Loucy (cell line): ENCODE results near the gene PEX3.

Experiments used
- H2AFZ ChIP-seq: fragments of 200-600 bp; sonication (generic); 2 replicates; pipeline ENCODE4 v1.6.0; 2016; ENCODE audit warnings: antibody characterized with exemption, mild to moderate bottlenecking, low read length, moderate library complexity
- H3F3A ChIP-seq: fragments of 200-600 bp; 2 replicates; pipeline ENCODE4 v1.6.0; 2016; ENCODE audit warnings: antibody characterized with exemption, low read depth, mild to moderate bottlenecking
- H3K27me3 ChIP-seq: fragments of 200-600 bp; sonication (generic); 2 replicates; pipeline ENCODE4 v1.6.1; 2014; ENCODE audit warnings: low read length, mild to moderate bottlenecking; ENCODE audit not compliant: insufficient read depth, poor library complexity, severe bottlenecking
- H3K36me3 ChIP-seq: fragments of 200-600 bp; sonication (generic); 2 replicates; pipeline ENCODE4 v1.6.1; 2016; ENCODE audit warnings: low read length; ENCODE audit not compliant: insufficient read depth
- H3K4me1 ChIP-seq: fragments of 200-600 bp; sonication (generic); 2 replicates; pipeline ENCODE4 v1.5.1; 2014; ENCODE audit warnings: low read length, mild to moderate bottlenecking; ENCODE audit not compliant: insufficient read depth, poor library complexity, severe bottlenecking
- H3K4me2 ChIP-seq: fragments of 200-600 bp; sonication (generic); 2 replicates; pipeline ENCODE4 v1.6.0; 2014; ENCODE audit warnings: antibody characterized with exemption, low read length, low read depth, mild to moderate bottlenecking; ENCODE audit not compliant: poor library complexity, severe bottlenecking
- H3K4me3 ChIP-seq: fragments of 200-600 bp; sonication (generic); 2 replicates; pipeline ENCODE4 v1.5.1; 2014; ENCODE audit warnings: low read length, mild to moderate bottlenecking, mixed read lengths; ENCODE audit not compliant: poor library complexity, severe bottlenecking
- H3K79me2 ChIP-seq: fragments of 200-600 bp; sonication (generic); 2 replicates; pipeline ENCODE4 v1.6.1; 2014; ENCODE audit warnings: low read length; ENCODE audit not compliant: insufficient read depth
- H3K9ac ChIP-seq: fragments of 200-600 bp; sonication (generic); 2 replicates; pipeline ENCODE4 v1.6.0; 2014; ENCODE audit warnings: mild to moderate bottlenecking, low read depth, low read length, moderate library complexity; ENCODE audit not compliant: poor library complexity, severe bottlenecking
- H3K9me2 ChIP-seq: fragments of 200-600 bp; sonication (generic); replicated peaks from 2 replicates; pipeline ENCODE4 v1.6.1; 2016; ENCODE audit warnings: low read depth, low read length, mixed read lengths
- H3K9me3 ChIP-seq: fragments of 200-600 bp; sonication (generic); 2 replicates; pipeline ENCODE4 v1.6.1; 2014; ENCODE audit warnings: mild to moderate bottlenecking, antibody characterized with exemption, low read length, low read depth; ENCODE audit not compliant: insufficient read depth
- H4K20me1 ChIP-seq: fragments of 200-600 bp; sonication (generic); 2 replicates; pipeline ENCODE4 v1.6.0; 2014; ENCODE audit warnings: antibody characterized with exemption, low read length, mild to moderate bottlenecking; ENCODE audit not compliant: insufficient read depth, poor library complexity, severe bottlenecking
- CTCF ChIP-seq: fragments of 200-600 bp; sonication (generic); conservative IDR thresholded peaks from 2 replicates; pipeline ENCODE4 v1.5.1; 2014; ENCODE audit warnings: mild to moderate bottlenecking, antibody characterized with exemption, low read length
- EZH2phosphoT487 ChIP-seq: fragments of 200-600 bp; IDR thresholded peaks from 2 replicates; pipeline ENCODE4 v1.6.1; 2018; ENCODE audit warnings: antibody characterized with exemption, mild to moderate bottlenecking, moderate library complexity, borderline replicate concordance

The PEX3 gene

GRCh38 chr6:143522039-143522600 lies 71.5 kb downstream of the PEX3 start:
- no peak for TF ChIP-seq CTCF
- TF ChIP-seq EZH2phosphoT487: no peak
- Histone ChIP-seq H3K4me2 (no peak overlapping the region), H3K79me2 (no peaks in the 10 kb centered on the region), H3K4me3 (no peak overlapping the region), H4K20me1 (no peaks in the 10 kb centered on the region), H3K4me1 (peaks cover under 1% of the 10 kb centered on the region), H3K9me3 (no peaks in the 10 kb centered on the region), H3K9ac (no peak overlapping the region), H3K9me2 (no peaks in the 10 kb centered on the region), H2AFZ (no peak overlapping the region), H3K36me3 (no peaks in the 10 kb centered on the region), H3F3A (no peaks in the 10 kb centered on the region), H3K27me3 (no peaks in the 10 kb centered on the region)

GRCh38 chr6:143525356-143525755 lies 74.8 kb downstream of the PEX3 start:
- Histone ChIP-seq H3K4me1 (peaks cover 9% of the 10 kb centered on the region), H3K27me3 (no peaks in the 10 kb centered on the region), H3K79me2 (no peaks in the 10 kb centered on the region), H3K9ac (no peak overlapping the region), H3K4me3 (no peak overlapping the region), H3K4me2 (no peak overlapping the region), H3F3A (no peaks in the 10 kb centered on the region), H2AFZ (no peak overlapping the region), H3K9me2 (no peaks in the 10 kb centered on the region), H4K20me1 (no peaks in the 10 kb centered on the region), H3K9me3 (no peaks in the 10 kb centered on the region), H3K36me3 (no peaks in the 10 kb centered on the region)
- TF ChIP-seq CTCF (no peak), EZH2phosphoT487 (no peak)

GRCh38 chr6:143527677-143528076 lies 77.1 kb downstream of the PEX3 start:
- Histone ChIP-seq H3K27me3 (no peaks in the 10 kb centered on the region), H3K4me3 (no peak overlapping the region), H3F3A (no peaks in the 10 kb centered on the region), H3K4me2 (no peak overlapping the region), H2AFZ (no peak overlapping the region), H3K36me3 (no peaks in the 10 kb centered on the region), H3K9me3 (no peaks in the 10 kb centered on the region), H3K79me2 (no peaks in the 10 kb centered on the region), H3K9ac (no peak overlapping the region), H4K20me1 (no peaks in the 10 kb centered on the region), H3K4me1 (peaks cover 18% of the 10 kb centered on the region), H3K9me2 (no peaks in the 10 kb centered on the region)
- TF ChIP-seq CTCF (no peak), EZH2phosphoT487 (no peak)
